ENCODE data around the gene NCAN. TPM values are rescaled to one million over a fixed set of nuclear protein-coding genes. Genes with fewer than 3 reads are reported as not detected.
A peak's percentile ranks its signal among the peaks of the same experiment; 100 is the strongest.

NCAN gene
- total RNA-seq, 1 donor from 2014 or later, result 186 TPM

GRCh38 chr19:19201697-19202630 lies 9.8 kb upstream of the NCAN start:
- H3K36me3 Mint-ChIP-seq (ENCODE audit: unreplicated experiment), result no peaks in the 10 kb centered on the region
- TF ChIP-seq CTCF (IDR thresholded peaks at IDR 0.05; ENCODE audit: partially characterized antibody, unreplicated experiment), result no peak
- peaks cover 12% of the 10 kb centered on the region for H3K27me3 Mint-ChIP-seq (ENCODE audit: unreplicated experiment)
- DNase-seq, result no peak
- H3K4me1 Mint-ChIP-seq (ENCODE audit: low read depth, unreplicated experiment), result peaks cover 5% of the 10 kb centered on the region
- H3K27ac Mint-ChIP-seq (ENCODE audit: unreplicated experiment), result no peak overlapping the region
- H3K9me3 Mint-ChIP-seq (ENCODE audit: unreplicated experiment), result peaks cover 2% of the 10 kb centered on the region
- H3K4me3 Mint-ChIP-seq (ENCODE audit: unreplicated experiment), result peak overlapping the region; percentile 84

- Mint-ChIP-seq H3K4me1 (ENCODE audit: low read depth, unreplicated experiment) (peaks cover 12% of the 10 kb centered on the region), H3K9me3 (ENCODE audit: unreplicated experiment) (peaks cover 5% of the 10 kb centered on the region), H3K4me3 (ENCODE audit: unreplicated experiment) (peak overlapping the region; percentile 84), H3K36me3 (ENCODE audit: unreplicated experiment) (no peaks in the 10 kb centered on the region), H3K27me3 (ENCODE audit: unreplicated experiment) (peaks cover 16% of the 10 kb centered on the region), H3K27ac (ENCODE audit: unreplicated experiment) (no peak overlapping the region)
- no peak for DNase-seq
- TF ChIP-seq CTCF (IDR thresholded peaks at IDR 0.05; ENCODE audit: partially characterized antibody, unreplicated experiment), result no peak
These were observed 9.1 kb upstream of the NCAN start for GRCh38 chr19:19202707-19203011.

GRCh38 chr19:19203012-19203856 lies 8.5 kb upstream of the NCAN start, which contains the start of gene NR2C2AP:
Gene NR2C2AP (minus strand): TSS chr19:19203414. CDS start chr19:19203060, 354 bp downstream.
- no peak for TF ChIP-seq CTCF (IDR thresholded peaks at IDR 0.05; ENCODE audit: partially characterized antibody, unreplicated experiment)
- H3K4me1 Mint-ChIP-seq (ENCODE audit: low read depth, unreplicated experiment), result peaks cover 13% of the 10 kb centered on the region
- H3K9me3 Mint-ChIP-seq (ENCODE audit: unreplicated experiment), result peaks cover 6% of the 10 kb centered on the region
- peak within 1 kb of the TSS; percentile 84 for H3K4me3 Mint-ChIP-seq (ENCODE audit: unreplicated experiment)
- H3K36me3 Mint-ChIP-seq (ENCODE audit: unreplicated experiment), result no peaks in the 10 kb centered on the region
- DNase-seq, result peak; percentile 79
- H3K27ac Mint-ChIP-seq (ENCODE audit: unreplicated experiment), result no peak within 1 kb of the TSS
- peaks cover 16% of the 10 kb centered on the region for H3K27me3 Mint-ChIP-seq (ENCODE audit: unreplicated experiment)

GRCh38 chr19:19204181-19204580 lies 7.6 kb upstream of the NCAN start:
- Mint-ChIP-seq H3K4me3 (ENCODE audit: unreplicated experiment) (peak overlapping the region; percentile 61), H3K36me3 (ENCODE audit: unreplicated experiment) (no peaks in the 10 kb centered on the region), H3K27ac (ENCODE audit: unreplicated experiment) (no peak overlapping the region), H3K4me1 (ENCODE audit: low read depth, unreplicated experiment) (peaks cover 13% of the 10 kb centered on the region), H3K27me3 (ENCODE audit: unreplicated experiment) (peaks cover 16% of the 10 kb centered on the region), H3K9me3 (ENCODE audit: unreplicated experiment) (peaks cover 6% of the 10 kb centered on the region)
- no peak for DNase-seq
- TF ChIP-seq CTCF (IDR thresholded peaks at IDR 0.05; ENCODE audit: partially characterized antibody, unreplicated experiment), result no peak
